Thyroid gland (tissue), 4 donors: Measurements from ENCODE around the gene SLC2A1. TPM values are rescaled to one million over a fixed set of nuclear protein-coding genes. Genes with fewer than 3 reads are reported as not detected.
"Not testable (repeated sequence)": the region's sequence is repeated elsewhere in the genome, so short reads cannot be mapped to it uniquely, and the experiment has no call there.

ENCODE experiments used
- DNase-seq, 2 donors: peaks; one replicate each; pipeline ENCODE4 v3.0.0-alpha.2; 2019
- H3K27ac ChIP-seq, 3 donors: fragments of 200-600 bp; sonication (generic); 1 replicate in 2 of 3; 2 replicates in 1 of 3; pipeline ENCODE4 v1.5.1; 2016 to 2019; ENCODE audit warnings: mild to moderate bottlenecking in 1 of 3, moderate library complexity in 1 of 3
- H3K27me3 ChIP-seq: fragments of 200-600 bp; sonication (generic); one replicate; pipeline ENCODE4 v1.5.1; 2019
- H3K36me3 ChIP-seq, 2 donors: fragments of 200-600 bp; sonication (generic); one replicate each; pipeline ENCODE4 v1.5.1; 2016 to 2019
- H3K4me1 ChIP-seq, 2 donors: fragments of 200-600 bp; sonication (generic); one replicate each; pipeline ENCODE4 v1.5.1; 2017 to 2019
- H3K4me3 ChIP-seq, 3 donors: fragments of 200-600 bp; sonication (generic); replicated peaks in 1 of 3; 1 replicate in 2 of 3; 2 replicates in 1 of 3; pipeline ENCODE4 v1.5.1; 2016; ENCODE audit warnings: mild to moderate bottlenecking in 1 of 3
- H3K9me3 ChIP-seq: fragments of 200-600 bp; sonication (generic); one replicate; pipeline ENCODE4 v1.5.1; 2017
- POLR2A ChIP-seq, 2 donors: fragments of 450-650 bp; IDR thresholded peaks; one replicate each; pipeline ENCODE4 v1.6.1; 2017; ENCODE audit warnings: antibody characterized with exemption in 2 of 2, mild to moderate bottlenecking in 2 of 2, moderate library complexity in 1 of 2
- WGBS, 2 donors: methylation state at CpG; one replicate each; pipeline ENCODE4 v1.1.5; 2017; 5-methylcytosine and 5-hydroxymethylcytosine counted together
- intact Hi-C: fragments of 100-400 bp; cut with DNase I; formaldehyde crosslinking; loops from one replicate; pipeline ENCODE4 v1.15.1; 2023
- total RNA-seq, 4 donors: library from RNA; depleted of rRNA; stranded (reverse); fragments of >200 nt; gene quantifications; one replicate each; pipeline ENCODE4 v1.2.3, GENCODE V29; 2016
- TF ChIP-seq, protein P1 (sequence below), 6 experiments: fragments of 200-600 bp in 3 of 6; fragments of 450-650 bp in 3 of 6; sonication (generic) in 3 of 6; IDR thresholded peaks; one replicate each; pipeline ENCODE4 v1.5.1; 2016 to 2019; ENCODE audit warnings: antibody characterized with exemption in 6 of 6, mild to moderate bottlenecking in 2 of 6, inconsistent platforms in 1 of 6, moderate library complexity in 1 of 6

SLC2A1 gene
- total RNA-seq, 4 donors from 2014 or later = 15.0 to 208 (median 91.4) TPM

DNA sequence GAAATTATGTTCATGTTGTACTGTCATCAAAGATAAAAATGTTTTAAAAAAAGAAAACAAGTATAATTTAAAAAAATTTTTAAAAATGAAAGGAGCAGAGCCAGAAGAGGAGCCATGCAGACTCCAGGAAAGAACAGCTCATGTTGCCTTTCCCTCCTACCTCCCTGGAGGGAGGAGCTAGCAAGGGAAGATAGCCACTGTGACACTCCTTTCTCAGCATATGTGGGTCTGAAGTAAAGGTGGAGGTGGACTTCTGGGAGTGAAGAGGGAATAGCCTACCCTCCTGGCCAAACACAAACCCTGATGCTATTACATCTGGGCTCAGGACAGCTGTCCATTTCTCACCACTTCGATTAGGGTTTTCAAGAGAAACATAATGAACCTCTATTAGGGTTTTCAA is 54.2 kb downstream of the SLC2A1 start:
- TF ChIP-seq, protein P1, sequence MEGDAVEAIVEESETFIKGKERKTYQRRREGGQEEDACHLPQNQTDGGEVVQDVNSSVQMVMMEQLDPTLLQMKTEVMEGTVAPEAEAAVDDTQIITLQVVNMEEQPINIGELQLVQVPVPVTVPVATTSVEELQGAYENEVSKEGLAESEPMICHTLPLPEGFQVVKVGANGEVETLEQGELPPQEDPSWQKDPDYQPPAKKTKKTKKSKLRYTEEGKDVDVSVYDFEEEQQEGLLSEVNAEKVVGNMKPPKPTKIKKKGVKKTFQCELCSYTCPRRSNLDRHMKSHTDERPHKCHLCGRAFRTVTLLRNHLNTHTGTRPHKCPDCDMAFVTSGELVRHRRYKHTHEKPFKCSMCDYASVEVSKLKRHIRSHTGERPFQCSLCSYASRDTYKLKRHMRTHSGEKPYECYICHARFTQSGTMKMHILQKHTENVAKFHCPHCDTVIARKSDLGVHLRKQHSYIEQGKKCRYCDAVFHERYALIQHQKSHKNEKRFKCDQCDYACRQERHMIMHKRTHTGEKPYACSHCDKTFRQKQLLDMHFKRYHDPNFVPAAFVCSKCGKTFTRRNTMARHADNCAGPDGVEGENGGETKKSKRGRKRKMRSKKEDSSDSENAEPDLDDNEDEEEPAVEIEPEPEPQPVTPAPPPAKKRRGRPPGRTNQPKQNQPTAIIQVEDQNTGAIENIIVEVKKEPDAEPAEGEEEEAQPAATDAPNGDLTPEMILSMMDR (IDR thresholded peaks at IDR 0.05) = no peak
- TF ChIP-seq POLR2A (IDR thresholded peaks at IDR 0.05) = no peak
- H3K36me3 ChIP-seq = no peaks in the 10 kb centered on the region
- 94 to 100% methylated on average over 1 of the region's 1 CpG for WGBS, 2 donors
- intact Hi-C loops = no loop called here
- no peak overlapping the region for H3K4me3 ChIP-seq
- no peaks in the 10 kb centered on the region for H3K4me1 ChIP-seq
- no peak for DNase-seq
- H3K27me3 ChIP-seq = no peaks in the 10 kb centered on the region
- H3K9me3 ChIP-seq = no peaks in the 10 kb centered on the region
- H3K27ac ChIP-seq = no peak overlapping the region

DNA sequence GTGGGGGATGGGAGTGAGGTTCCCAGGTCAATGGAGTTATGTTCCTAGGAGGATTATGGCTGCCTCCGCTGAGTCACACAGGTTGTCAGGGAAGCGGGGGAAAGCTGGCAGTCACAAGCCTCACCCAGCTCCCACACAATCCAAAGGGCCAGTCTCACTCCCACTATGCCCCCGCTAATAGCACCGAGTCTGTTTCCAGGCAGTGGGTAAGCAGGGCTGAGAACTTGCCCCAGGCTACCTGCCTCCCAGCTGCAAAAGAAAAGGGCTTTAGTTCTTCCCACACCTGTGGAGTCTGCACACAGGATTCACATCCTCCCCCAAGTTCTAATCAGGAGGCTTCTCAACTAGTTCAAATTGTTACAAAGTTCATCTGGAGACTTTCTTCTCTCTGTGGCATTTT is 58.7 kb downstream of the SLC2A1 start:
- 91 to 100% methylated on average over 4 of the region's 4 CpGs for WGBS, 2 donors
- H3K4me3 ChIP-seq, H3K27me3 ChIP-seq, H3K36me3 ChIP-seq, H3K27ac ChIP-seq, intact Hi-C loops, DNase-seq, H3K9me3 ChIP-seq, H3K4me1 ChIP-seq: not testable (repeated sequence)

GRCh38 chr1:42891465-42892138 is 67.1 kb downstream of the SLC2A1 start:
- TF ChIP-seq, protein P1 (IDR thresholded peaks at IDR 0.05) = no peak
- TF ChIP-seq POLR2A (IDR thresholded peaks at IDR 0.05) = no peak
- no peak overlapping the region for H3K4me3 ChIP-seq
- peak; percentile 84 to 87 for DNase-seq
- intact Hi-C loops = no loop called here
- no peaks in the 10 kb centered on the region for H3K36me3 ChIP-seq
- no peaks in the 10 kb centered on the region for H3K27me3 ChIP-seq
- H3K27ac ChIP-seq = no peak overlapping the region
- 30 to 34% methylated on average over 4 to 5 of the region's 5 CpGs for WGBS, 2 donors
- H3K9me3 ChIP-seq = no peaks in the 10 kb centered on the region
- H3K4me1 ChIP-seq = peaks cover 0 to 12% of the 10 kb centered on the region in 2 donors

- WGBS, 2 donors = 82 to 96% methylated on average over 4 of the region's 4 CpGs
- Histone ChIP-seq H3K9me3 (no peaks in the 10 kb centered on the region), H3K4me1 (peaks cover 0 to 12% of the 10 kb centered on the region in 2 donors), H3K36me3 (no peaks in the 10 kb centered on the region), H3K27ac (no peak overlapping the region), H3K4me3 (no peak overlapping the region), H3K27me3 (no peaks in the 10 kb centered on the region)
- no peak for TF ChIP-seq POLR2A (IDR thresholded peaks at IDR 0.05)
- TF ChIP-seq, protein P1 (IDR thresholded peaks at IDR 0.05) = no peak
- no peak for DNase-seq
- intact Hi-C loops = no loop called here
Observed at GRCh38 chr1:42889264-42889663, 69.4 kb downstream of the SLC2A1 start.

DNA sequence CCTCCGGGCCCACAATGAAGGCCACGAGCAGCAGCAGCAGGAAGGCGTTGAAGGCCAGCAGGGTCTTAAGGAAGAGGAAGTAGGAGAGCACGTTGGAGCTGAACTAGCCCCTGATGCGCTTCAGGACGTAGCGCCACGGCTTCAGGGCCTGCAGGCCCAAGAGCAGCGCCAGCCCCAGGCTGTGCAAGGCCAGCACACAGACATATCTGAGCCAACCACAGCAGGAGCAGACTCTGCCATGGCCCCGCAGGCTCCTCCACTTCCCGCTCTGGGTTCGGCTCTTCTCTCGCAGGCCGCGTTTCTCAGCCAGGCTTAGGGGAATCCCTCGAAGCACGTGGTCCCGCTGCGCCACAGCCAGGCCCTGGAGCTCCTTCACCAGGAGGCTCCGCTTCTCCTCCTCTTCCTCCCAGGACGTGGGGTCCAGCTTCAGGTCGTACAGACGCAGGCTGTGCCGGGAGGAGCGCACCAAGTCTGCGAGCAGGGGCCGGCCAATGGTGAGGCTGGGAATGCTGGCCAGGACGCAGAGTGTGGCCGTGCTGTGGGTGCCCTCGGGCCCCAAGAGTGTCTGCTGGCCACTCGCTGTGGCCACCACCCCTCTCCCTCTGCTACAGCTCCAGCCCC is 70.5 kb downstream of the SLC2A1 start:
- TF ChIP-seq, protein P1 (IDR thresholded peaks at IDR 0.05) = no peak
- TF ChIP-seq POLR2A (IDR thresholded peaks at IDR 0.05) = no peak
- 92 to 93% methylated on average over 30 to 31 of the region's 31 CpGs for WGBS, 2 donors
- H3K27ac ChIP-seq = no peak overlapping the region
- peaks cover 0 to 12% of the 10 kb centered on the region in 2 donors for H3K4me1 ChIP-seq
- H3K4me3 ChIP-seq = no peak overlapping the region
- no peaks in the 10 kb centered on the region for H3K9me3 ChIP-seq
- no peaks in the 10 kb centered on the region for H3K36me3 ChIP-seq
- no peaks in the 10 kb centered on the region for H3K27me3 ChIP-seq
- intact Hi-C loops = no loop called here
- DNase-seq = no peak
